WTC11 (cell line): Measurements from ENCODE around the gene EEFSEC. TPM values are rescaled to one million over a fixed set of nuclear protein-coding genes. Genes with fewer than 3 reads are reported as not detected.
A peak's percentile ranks its signal among the peaks of the same experiment; 100 is the strongest.

Experiments
- ATAC-seq: fragments of 200-7000 bp; cut with Tn5 transposase; 2 replicates; pipeline ENCODE4 v1.10.0; 2021; ENCODE audit warnings: mild to moderate bottlenecking, moderate library complexity
- CTCF ChIA-PET: fragments of 300-600 bp; sonication (Branson Sonifier 250); formaldehyde crosslinking; loops from one replicate; lab custom pipeline; 2021; ENCODE audit warnings: antibody characterized with exemption; lab: Charles Lee
- POLR2A ChIA-PET: fragments of 350-600 bp; sonication (Branson Sonifier 250); formaldehyde crosslinking; loops from one replicate; lab custom pipeline; 2021; ENCODE audit warnings: antibody characterized with exemption; lab: Charles Lee
- DNase-seq: peaks from one replicate; pipeline ENCODE4 v3.0.0; 2021; ENCODE audit warnings: low spot score
- H3K27ac Mint-ChIP-seq: 2 replicates; pipeline ENCODE4 v1.8.0; 2021; ENCODE audit warnings: mixed read lengths
- H3K27me3 Mint-ChIP-seq: 2 replicates; pipeline ENCODE4 v1.8.0; 2021; ENCODE audit warnings: low read depth, mild to moderate bottlenecking, moderate library complexity, mixed read lengths
- H3K36me3 Mint-ChIP-seq: 2 replicates; pipeline ENCODE4 v1.8.0; 2021; ENCODE audit warnings: mixed read lengths
- H3K4me1 Mint-ChIP-seq: 2 replicates; pipeline ENCODE4 v1.8.0; 2022; ENCODE audit warnings: mixed read lengths
- H3K4me3 Mint-ChIP-seq: 2 replicates; pipeline ENCODE4 v1.8.0; 2021; ENCODE audit warnings: mild to moderate bottlenecking, moderate library complexity, mixed read lengths
- H3K9me3 Mint-ChIP-seq: 2 replicates; pipeline ENCODE4 v1.8.0; 2021; ENCODE audit warnings: mixed read lengths
- ATF1 ChIP-seq: sonication (generic); formaldehyde crosslinking; IDR thresholded peaks from 2 replicates; pipeline ENCODE4 v1.8.1; 2023; ENCODE audit warnings: mild to moderate bottlenecking, moderate library complexity, missing genetic modification reagents
- ATF2 ChIP-seq: sonication (generic); formaldehyde crosslinking; IDR thresholded peaks from 2 replicates; pipeline ENCODE4 v1.8.1; 2022; ENCODE audit warnings: low read depth, missing genetic modification reagents, borderline replicate concordance
- CREM ChIP-seq: sonication (generic); formaldehyde crosslinking; IDR thresholded peaks from 2 replicates; pipeline ENCODE4 v1.8.1; 2022; ENCODE audit warnings: mild to moderate bottlenecking, missing genetic modification reagents, moderate library complexity
- E2F4 ChIP-seq: sonication (generic); formaldehyde crosslinking; IDR thresholded peaks from 2 replicates; pipeline ENCODE4 v1.8.1; 2022; ENCODE audit warnings: low read depth, mild to moderate bottlenecking, moderate library complexity, missing genetic modification reagents, borderline replicate concordance
- EMX1 ChIP-seq: fragments of 250-450 bp; sonication (Bioruptor Pico); IDR thresholded peaks from 2 replicates; pipeline ENCODE4 v1.8.0; 2021; ENCODE audit warnings: mild to moderate bottlenecking
- HMGA2 ChIP-seq: fragments of 250-450 bp; sonication (Bioruptor Pico); IDR thresholded peaks from 2 replicates; pipeline ENCODE4 v1.4.0; 2021; ENCODE audit warnings: mild to moderate bottlenecking, moderate library complexity
- HMGXB4 ChIP-seq: sonication (generic); formaldehyde crosslinking; IDR thresholded peaks from 2 replicates; pipeline ENCODE4 v1.8.1; 2023; ENCODE audit warnings: mild to moderate bottlenecking, moderate library complexity, missing genetic modification reagents
- IRF1 ChIP-seq: sonication (generic); formaldehyde crosslinking; IDR thresholded peaks from 2 replicates; pipeline ENCODE4 v1.8.0; 2023; ENCODE audit warnings: missing genetic modification reagents
- MLX ChIP-seq: sonication (generic); formaldehyde crosslinking; IDR thresholded peaks from 2 replicates; pipeline ENCODE4 v1.8.1; 2023; ENCODE audit warnings: mild to moderate bottlenecking, missing genetic modification reagents, moderate library complexity
- MYBL2 ChIP-seq: sonication (generic); formaldehyde crosslinking; IDR thresholded peaks from 2 replicates; pipeline ENCODE4 v1.8.1; 2023; ENCODE audit warnings: mild to moderate bottlenecking, moderate library complexity, missing genetic modification reagents
- NFATC4 ChIP-seq: fragments of 250-450 bp; sonication (Bioruptor Pico); IDR thresholded peaks from 2 replicates; pipeline ENCODE4 v1.9.0; 2021; ENCODE audit warnings: mild to moderate bottlenecking
- NFE2L1 ChIP-seq: sonication (generic); formaldehyde crosslinking; IDR thresholded peaks from 2 replicates; pipeline ENCODE4 v1.8.1; 2023; ENCODE audit warnings: missing genetic modification reagents
- NR3C1 ChIP-seq: sonication (generic); formaldehyde crosslinking; conservative IDR thresholded peaks from 2 replicates; pipeline ENCODE4 v1.8.1; 2023; ENCODE audit warnings: low read depth, mild to moderate bottlenecking, missing genetic modification reagents
- PRDM15 ChIP-seq: sonication (generic); formaldehyde crosslinking; IDR thresholded peaks from 2 replicates; pipeline ENCODE4 v1.8.0; 2022; ENCODE audit warnings: missing genetic modification reagents
- PRRX2 ChIP-seq: fragments of 250-450 bp; sonication (Bioruptor Pico); IDR thresholded peaks from 2 replicates; pipeline ENCODE4 v1.8.0; 2021; ENCODE audit warnings: mild to moderate bottlenecking
- RELA ChIP-seq: sonication (generic); formaldehyde crosslinking; IDR thresholded peaks from 2 replicates; pipeline ENCODE4 v1.8.1; 2022; ENCODE audit warnings: missing genetic modification reagents, mild to moderate bottlenecking, borderline replicate concordance
- SMAD3 ChIP-seq: sonication (generic); formaldehyde crosslinking; IDR thresholded peaks from 2 replicates; pipeline ENCODE4 v1.8.0; 2022; ENCODE audit warnings: missing genetic modification reagents, mild to moderate bottlenecking, borderline replicate concordance
- TEAD1 ChIP-seq: sonication (generic); formaldehyde crosslinking; IDR thresholded peaks from 2 replicates; pipeline ENCODE4 v1.8.0; 2022; ENCODE audit warnings: mild to moderate bottlenecking, missing genetic modification reagents
- ZBTB43 ChIP-seq: sonication (generic); formaldehyde crosslinking; IDR thresholded peaks from 2 replicates; pipeline ENCODE4 v1.8.1; 2023; ENCODE audit warnings: mild to moderate bottlenecking, missing genetic modification reagents
- ZMAT4 ChIP-seq: fragments of 250-450 bp; sonication (Bioruptor Pico); IDR thresholded peaks from 2 replicates; pipeline ENCODE4 v1.9.0; 2021; ENCODE audit warnings: mild to moderate bottlenecking
- ZNF121 ChIP-seq: sonication (generic); formaldehyde crosslinking; IDR thresholded peaks from 2 replicates; pipeline ENCODE4 v1.8.0; 2023; ENCODE audit warnings: missing genetic modification reagents
- ZNF219 ChIP-seq: sonication (generic); formaldehyde crosslinking; IDR thresholded peaks from 2 replicates; pipeline ENCODE4 v1.8.0; 2023; ENCODE audit warnings: missing genetic modification reagents, mild to moderate bottlenecking, borderline replicate concordance
- ZNF396 ChIP-seq: fragments of 250-450 bp; sonication (Bioruptor Pico); IDR thresholded peaks from 2 replicates; pipeline ENCODE4 v1.8.0; 2021; ENCODE audit warnings: mild to moderate bottlenecking, moderate library complexity, borderline replicate concordance
- total RNA-seq: library from RNA; stranded (reverse); gene quantifications from 3 replicates; pipeline ENCODE4 v1.2.3, GENCODE V29; 2021

EEFSEC gene
- total RNA-seq, 1 experiment from 2014 or later = 13.7 TPM

- Mint-ChIP-seq H3K9me3 (no peaks in the 10 kb centered on the region), H3K36me3 (no peaks in the 10 kb centered on the region), H3K4me1 (peaks cover 11% of the 10 kb centered on the region), H3K27me3 (no peaks in the 10 kb centered on the region), H3K27ac (no peak overlapping the region; the same call in 1 of the 2 replicates), H3K4me3 (no peak overlapping the region)
- no peak for DNase-seq
- TF ChIP-seq SMAD3 (CRISPR knock-in tag) = no peak
- no peak for TF ChIP-seq ATF2 (CRISPR knock-in tag)
- no peak for TF ChIP-seq NFATC4
- no peak for TF ChIP-seq ZMAT4 (CRISPR knock-in tag)
- no peak for TF ChIP-seq ATF1
- TF ChIP-seq ZNF121 (CRISPR knock-in tag) = no peak
- no peak for TF ChIP-seq PRDM15
- no peak for TF ChIP-seq PRRX2 (CRISPR knock-in tag)
- TF ChIP-seq CREM (CRISPR knock-in tag) = no peak
- ChIA-PET POLR2A (interaction anchor here (0.6 kb wide), 1 partner anchor 312 kb away, joined by 4 read pairs; no protein-coding TSS in a partner anchor), CTCF (interaction anchor here (0.8 kb wide), 1 partner anchor 90 kb away, joined by 3 read pairs; no protein-coding TSS in a partner anchor)
- ATAC-seq = no peak
These were observed 254.0 kb downstream of the EEFSEC start for GRCh38 chr3:128407247-128407646.

GRCh38 chr3:128408012-128408692, 254.9 kb downstream of the EEFSEC start:
- Mint-ChIP-seq H3K4me1 (peaks cover 20% of the 10 kb centered on the region), H3K9me3 (no peaks in the 10 kb centered on the region), H3K4me3 (no peak overlapping the region), H3K36me3 (no peaks in the 10 kb centered on the region), H3K27me3 (no peaks in the 10 kb centered on the region), H3K27ac (peak overlapping the region; percentile 70)
- ChIA-PET CTCF (interaction anchor here (0.6 to 2.1 kb wide), 5 partner anchors 9 to 176 kb away, joined by 3 to 7 read pairs (median 4); no protein-coding TSS in a partner anchor), POLR2A (no interaction called here)
- ATAC-seq = no peak
- DNase-seq = no peak
- no peak for TF ChIP-seq NFE2L1 (CRISPR knock-in tag)
- TF ChIP-seq MLX (CRISPR knock-in tag) = no peak
- TF ChIP-seq RELA (CRISPR knock-in tag) = no peak
- TF ChIP-seq EMX1 = no peak
- TF ChIP-seq MYBL2 (CRISPR knock-in tag) = no peak
- no peak for TF ChIP-seq ZNF396 (CRISPR knock-in tag)
- no peak for TF ChIP-seq IRF1 (CRISPR knock-in tag)
- TF ChIP-seq HMGA2 (CRISPR knock-in tag) = no peak
- no peak for TF ChIP-seq ZNF219
- TF ChIP-seq HMGXB4 (CRISPR knock-in tag) = no peak
- no peak for TF ChIP-seq NR3C1 (CRISPR knock-in tag)
- no peak for TF ChIP-seq ZBTB43 (CRISPR knock-in tag)
- no peak for TF ChIP-seq TEAD1
- TF ChIP-seq E2F4 (CRISPR knock-in tag) = no peak
- no peak for TF ChIP-seq NFATC4
